ENCODE data around the gene OLR1.
A peak's percentile ranks its signal among the peaks of the same experiment; 100 is the strongest.

OLR1 gene

DNA sequence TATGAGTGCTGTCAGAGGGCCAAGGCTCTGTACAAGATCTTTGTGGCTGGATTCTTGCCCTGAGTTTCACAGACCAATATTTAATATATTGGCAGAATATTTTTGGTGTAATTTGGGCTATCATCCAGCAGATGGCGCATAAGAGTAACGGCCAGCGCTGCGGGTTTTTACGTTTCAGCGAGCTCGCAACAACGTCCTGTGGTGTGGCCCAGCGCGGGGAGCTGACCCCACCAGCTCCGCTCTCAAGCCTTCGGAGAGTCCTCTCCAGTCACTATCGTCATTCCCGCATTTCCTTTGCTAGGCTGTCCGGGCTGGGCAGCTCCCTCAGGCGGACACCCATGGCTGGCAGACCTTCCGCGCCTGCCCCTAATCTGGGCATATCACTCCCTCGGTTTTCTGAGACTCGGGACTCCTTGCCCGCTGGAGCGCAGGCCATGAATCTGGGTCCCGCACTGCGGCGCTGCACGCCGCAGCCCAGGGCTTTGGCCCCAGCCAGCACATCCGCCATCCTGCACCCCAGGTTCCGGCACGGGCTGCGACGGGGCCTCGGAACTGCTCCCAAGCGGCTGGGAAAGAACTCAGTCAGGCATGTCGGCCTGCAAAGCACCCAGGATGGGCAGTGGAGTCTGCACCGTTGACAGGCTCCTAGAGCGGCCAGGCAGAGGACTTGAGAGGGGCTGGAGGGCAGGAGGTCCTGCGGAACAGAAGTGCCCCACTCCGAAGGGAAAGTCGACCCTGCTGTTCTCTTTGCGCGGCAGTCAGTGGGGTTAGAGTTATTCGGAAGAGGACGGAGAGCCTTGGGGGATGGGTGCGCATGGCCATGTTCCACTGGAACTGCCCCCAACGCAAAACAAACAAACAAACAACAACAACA is 18.4 kb downstream of the OLR1 start:
- peak; percentile 85 for DNase-seq (ENCODE audit: low spot score)

DNA sequence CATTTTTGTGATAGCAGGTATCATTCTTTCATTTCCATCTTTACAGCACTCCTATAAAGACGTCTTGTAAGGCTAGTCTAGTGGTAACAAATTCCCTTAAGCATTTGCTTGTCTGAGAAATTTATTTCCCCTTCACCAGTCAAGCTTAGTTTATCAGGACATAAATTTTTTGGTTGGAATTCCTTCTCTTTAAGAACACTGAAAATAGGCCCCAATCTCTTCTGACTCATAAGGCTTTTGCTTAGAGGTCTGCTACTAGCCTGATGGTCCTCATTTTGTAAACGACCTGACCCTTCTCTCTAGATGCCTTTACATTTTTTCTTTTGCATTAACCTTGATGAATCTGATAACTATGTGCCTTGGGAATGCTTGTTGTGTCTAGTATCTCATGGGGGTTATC is 20.3 kb downstream of the OLR1 start:
- DNase-seq (ENCODE audit: low spot score) = no peak

- no peak for DNase-seq (ENCODE audit: low spot score)
These were observed 24.1 kb downstream of the OLR1 start for GRCh38 chr12:10147714-10148403.

GRCh38 chr12:10142976-10143589 is 28.8 kb downstream of the OLR1 start:
- DNase-seq (ENCODE audit: low spot score) = no peak

- DNase-seq (ENCODE audit: low spot score) = peak; percentile 85
These were observed 31.9 kb downstream of the OLR1 start for GRCh38 chr12:10140001-10140400.

DNA sequence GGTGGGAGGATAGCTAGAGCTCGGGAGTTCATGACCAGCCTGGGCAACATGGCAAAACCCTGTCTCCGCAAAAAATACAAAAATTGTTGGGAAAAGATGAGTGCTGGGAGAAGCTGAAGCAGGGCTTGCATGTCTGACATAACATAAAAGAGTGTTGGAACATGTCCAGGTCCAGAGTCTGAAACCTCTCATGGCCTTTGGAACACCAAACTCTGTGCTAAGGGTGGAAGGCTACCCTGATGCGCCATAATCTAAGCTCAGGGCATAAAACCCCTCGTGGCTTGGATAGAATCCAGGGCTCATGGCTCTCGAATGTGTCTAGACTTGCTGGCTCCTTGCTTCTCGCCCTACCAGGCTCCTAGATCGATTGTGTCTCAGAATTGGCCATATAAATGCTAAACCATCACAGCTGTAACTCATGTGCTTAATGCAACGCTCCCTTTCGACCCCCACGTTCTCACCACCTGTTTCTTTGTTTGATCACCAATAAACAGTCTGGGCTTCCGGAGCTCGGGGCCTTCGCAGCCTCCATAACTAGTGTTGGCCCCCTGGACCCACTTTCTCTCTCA is 35.2 kb downstream of the OLR1 start:
- DNase-seq (ENCODE audit: low spot score) = no peak

GRCh38 chr12:10135126-10135525 is 36.8 kb downstream of the OLR1 start:
- DNase-seq (ENCODE audit: low spot score) = no peak

DNA sequence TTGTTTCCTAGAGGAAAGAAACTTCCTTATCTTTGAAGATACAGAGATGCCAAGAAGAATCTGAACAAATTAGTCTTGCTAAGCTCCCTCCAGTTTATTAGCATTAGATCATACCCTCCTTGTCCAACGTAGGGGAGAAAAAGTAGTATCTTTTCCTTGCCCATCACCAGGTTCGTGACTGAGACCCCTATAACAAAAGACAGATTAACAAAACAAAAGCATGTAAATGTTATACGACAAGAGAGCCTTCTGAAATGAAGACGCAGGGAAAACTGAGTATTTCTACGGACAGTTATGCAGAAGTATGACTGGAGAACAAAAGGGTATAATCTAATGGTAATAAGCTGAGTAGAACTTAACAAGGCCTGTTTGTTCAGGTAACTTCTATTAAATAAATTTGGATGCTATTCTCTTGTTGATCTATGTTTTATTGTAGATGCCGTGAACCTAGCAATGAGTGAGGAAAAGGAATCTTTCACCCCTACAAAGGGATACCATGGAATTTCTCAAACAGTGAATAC is 39.0 kb downstream of the OLR1 start:
- no peak for DNase-seq (ENCODE audit: low spot score)

DNA sequence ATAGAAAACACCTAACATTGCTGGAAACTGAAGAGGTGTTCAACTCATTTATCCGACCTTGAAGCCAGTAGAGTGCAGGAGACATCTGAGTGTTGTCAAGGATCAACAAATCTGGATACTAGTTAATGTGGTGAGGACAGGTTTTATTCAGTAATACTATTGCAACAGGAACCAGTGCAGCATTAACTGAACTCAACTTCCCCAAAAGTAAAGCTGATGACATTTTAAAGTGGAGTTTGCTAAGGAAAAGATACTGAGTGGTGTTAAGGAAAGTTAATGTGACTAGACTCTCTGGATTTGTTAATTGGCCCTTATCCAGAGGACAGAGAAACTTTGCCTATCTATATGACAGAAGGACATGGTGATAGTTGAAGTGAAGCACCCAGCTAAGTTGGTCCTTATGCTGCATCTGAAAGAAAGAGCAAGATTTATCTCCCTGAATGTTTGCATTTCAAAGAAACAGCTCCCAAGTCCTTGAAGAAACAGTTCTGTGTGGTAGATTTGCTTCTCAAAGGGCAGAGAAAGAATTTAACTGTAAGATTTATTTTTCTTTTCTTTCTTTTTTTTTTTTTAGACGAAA is 40.7 kb downstream of the OLR1 start:
- DNase-seq (ENCODE audit: low spot score) = no peak

- DNase-seq (ENCODE audit: low spot score) = peak; percentile 19
These were observed 41.9 kb downstream of the OLR1 start, which contains the start of gene CLEC7A for GRCh38 chr12:10130042-10130441. Gene CLEC7A (minus strand): TSS chr12:10130199. CDS start chr12:10130082, 117 bp downstream.

- DNase-seq (ENCODE audit: low spot score) = peak; percentile 43
These were observed 43.2 kb downstream of the OLR1 start for GRCh38 chr12:10128687-10129086.

DNA sequence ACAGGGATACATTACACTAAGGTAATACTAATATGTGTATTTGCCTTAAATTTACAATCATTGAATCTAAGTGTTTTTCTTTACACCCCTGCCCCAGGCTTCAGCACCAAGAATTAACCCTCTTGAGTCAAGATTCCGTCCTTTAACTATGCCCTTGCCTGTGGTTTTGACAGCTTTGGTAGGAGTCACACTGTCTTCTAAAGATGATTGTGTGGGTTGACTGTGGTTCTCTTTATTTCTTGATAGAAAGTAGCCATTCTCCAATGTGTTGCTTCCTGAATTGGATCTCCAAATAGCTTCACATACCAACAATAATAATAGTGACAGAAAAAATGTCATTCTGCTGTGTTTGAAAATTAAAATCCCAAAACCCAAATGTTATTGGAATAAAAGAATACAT is 45.5 kb downstream of the OLR1 start:
- DNase-seq (ENCODE audit: low spot score) = no peak

GRCh38 chr12:10122689-10123088 is 49.2 kb downstream of the OLR1 start:
- DNase-seq (ENCODE audit: low spot score) = no peak

DNA sequence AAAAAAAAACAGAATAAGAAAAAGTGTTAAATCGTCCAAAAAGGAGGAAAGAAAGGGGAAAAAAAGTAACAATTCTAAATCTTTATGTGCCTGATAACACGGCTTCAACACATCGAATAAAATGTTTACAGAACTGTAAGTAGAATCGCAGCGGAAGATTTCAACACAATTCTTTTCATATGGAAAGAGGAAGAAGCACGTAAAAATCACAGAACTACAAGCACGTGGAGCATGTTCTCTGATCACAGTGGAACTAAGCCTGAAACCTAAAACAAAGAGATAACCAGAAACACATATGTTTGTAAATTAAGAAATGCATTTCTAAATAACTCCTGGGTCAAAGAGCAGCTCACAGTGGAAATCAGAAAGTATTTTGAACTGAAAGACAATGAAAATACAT is 50.7 kb downstream of the OLR1 start:
- DNase-seq (ENCODE audit: low spot score) = peak; percentile 39

DNA sequence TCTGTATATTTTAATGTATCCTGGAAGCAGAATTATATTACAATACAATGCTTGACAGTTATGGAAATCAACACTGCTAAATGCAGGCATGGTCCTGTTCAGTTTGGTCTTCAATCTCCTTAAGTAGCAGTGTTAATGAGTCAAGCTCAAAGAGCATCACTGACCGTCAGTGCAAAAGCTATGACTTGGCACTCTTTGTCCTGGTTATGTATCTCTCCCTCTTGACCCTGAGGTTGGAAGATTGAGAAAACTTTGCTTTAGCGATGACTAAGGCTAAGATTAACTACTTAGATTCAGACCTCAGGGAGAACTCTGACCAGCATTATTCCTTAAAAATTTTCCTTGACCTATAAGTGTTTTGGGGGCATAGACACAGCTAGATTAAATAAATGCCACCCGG is 52.9 kb downstream of the OLR1 start:
- DNase-seq (ENCODE audit: low spot score) = no peak

GRCh38 chr12:10115890-10116289 is 56.0 kb downstream of the OLR1 start:
- no peak for DNase-seq (ENCODE audit: low spot score)

DNA sequence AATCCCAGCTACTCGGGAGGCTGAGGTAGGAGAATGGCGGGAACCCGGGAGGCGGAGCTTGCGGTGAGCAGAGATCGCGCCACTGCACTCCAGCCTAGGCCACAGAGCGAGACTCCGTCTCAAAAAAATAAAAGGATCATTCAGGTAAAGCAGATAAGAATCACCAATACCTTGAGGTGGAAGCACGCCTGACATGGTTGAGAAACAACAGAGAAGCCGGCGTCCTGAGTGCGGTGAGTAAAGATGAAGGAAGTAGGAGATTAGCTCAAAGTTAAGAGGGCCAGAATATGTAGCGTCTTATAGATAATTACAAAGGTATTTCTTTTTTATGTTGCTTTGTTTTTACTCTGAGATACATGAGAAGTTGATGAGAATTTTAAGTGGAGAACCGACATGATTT is 56.6 kb downstream of the OLR1 start:
- DNase-seq (ENCODE audit: low spot score) = no peak

GRCh38 chr12:10113920-10114319 is 58.0 kb downstream of the OLR1 start:
- no peak for DNase-seq (ENCODE audit: low spot score)

GRCh38 chr12:10113075-10113474 is 58.9 kb downstream of the OLR1 start:
- no peak for DNase-seq (ENCODE audit: low spot score)

- no peak for DNase-seq (ENCODE audit: low spot score)
These were observed 60.5 kb downstream of the OLR1 start for GRCh38 chr12:10111451-10111850.

GRCh38 chr12:10110256-10110844 is 61.6 kb downstream of the OLR1 start:
- no peak for DNase-seq (ENCODE audit: low spot score)

All from Ammon's horn (tissue), 1 donor.